Activated CD8-positive, alpha-beta memory T cell treated with anti-CD3 and anti-CD28 coated beads, Interleukin-2, amount 50 U/mL, for 48 hours (primary cell): ENCODE data around the gene MIOS.
"Not testable (repeated sequence)": the region's sequence is repeated elsewhere in the genome, so short reads cannot be mapped to it uniquely, and the experiment has no call there.

Source experiments
- DNase-seq: peaks from one replicate; pipeline ENCODE4 v3.0.0-alpha.2; 2020

The MIOS gene

GRCh38 chr7:7651479-7651878 is 84.8 kb downstream of the MIOS start:
- no peak for DNase-seq

- DNase-seq, result no peak
Measured at GRCh38 chr7:7652798-7653540, 86.3 kb downstream of the MIOS start.

GRCh38 chr7:7653593-7654187 is 87.0 kb downstream of the MIOS start:
- no peak for DNase-seq

- DNase-seq, result no peak
Measured at GRCh38 chr7:7654964-7655715, 88.5 kb downstream of the MIOS start.

GRCh38 chr7:7656459-7656858 is 89.8 kb downstream of the MIOS start:
- DNase-seq, result not testable (repeated sequence)
